ENCODE measurements around the gene C3orf62. TPM values are rescaled to one million over a fixed set of nuclear protein-coding genes. Genes with fewer than 3 reads are reported as not detected.

C3orf62 gene
- total RNA-seq, 2 donors from 2014 or later = 4.6 to 7.0 TPM

- Mint-ChIP-seq H3K4me3 (no peak overlapping the region), H3K27me3 (ENCODE audit: low read depth) (no peaks in the 10 kb centered on the region), H3K9me3 (no peaks in the 10 kb centered on the region), H3K36me3 (ENCODE audit: insufficient read depth in 2 of 2) (peaks cover 1 to 26% of the 10 kb centered on the region in 2 donors), H3K27ac (no peak overlapping the region), H3K4me1 (ENCODE audit: low read depth) (no peaks in the 10 kb centered on the region)
- ATAC-seq (replicated peaks in 1 of 2) = no peak
- DNase-seq = no peak
Observed at GRCh38 chr3:49294343-49294742, 17.3 kb upstream of the C3orf62 start.

- H3K36me3 Mint-ChIP-seq (ENCODE audit: insufficient read depth in 2 of 2) = peaks cover 13 to 40% of the 10 kb centered on the region in 2 donors
- H3K27me3 Mint-ChIP-seq (ENCODE audit: low read depth) = no peaks in the 10 kb centered on the region
- no peak overlapping the region for H3K27ac Mint-ChIP-seq
- H3K4me1 Mint-ChIP-seq (ENCODE audit: low read depth) = no peaks in the 10 kb centered on the region
- no peak overlapping the region for H3K4me3 Mint-ChIP-seq
- no peaks in the 10 kb centered on the region for H3K9me3 Mint-ChIP-seq
- DNase-seq (no peak), ATAC-seq (replicated peaks in 1 of 2) (no peak)
Observed at GRCh38 chr3:49283997-49284396, 7.0 kb upstream of the C3orf62 start.

- H3K4me3 Mint-ChIP-seq = no peak overlapping the region
Observed at GRCh38 chr3:49279376-49279775, 2.3 kb upstream of the C3orf62 start.

GRCh38 chr3:49278548-49278947 is 1.5 kb upstream of the C3orf62 start:
- DNase-seq = no peak
- peaks cover 33% of the 10 kb centered on the region for H3K4me1 Mint-ChIP-seq (ENCODE audit: low read depth)
- no peaks in the 10 kb centered on the region for H3K27me3 Mint-ChIP-seq (ENCODE audit: low read depth)
- H3K9me3 Mint-ChIP-seq = no peaks in the 10 kb centered on the region
- no peak for ATAC-seq (replicated peaks in 1 of 2)
- peak overlapping the region; percentile 90 for H3K27ac Mint-ChIP-seq
- peaks cover 4 to 9% of the 10 kb centered on the region in 2 donors for H3K36me3 Mint-ChIP-seq (ENCODE audit: insufficient read depth in 2 of 2)
- H3K4me3 Mint-ChIP-seq = peak overlapping the region in 1 of 2 donors; percentile 86

More at GRCh38 chr3:49279376-49279775, 2.3 kb upstream of the C3orf62 start:
- Mint-ChIP-seq H3K4me1 (ENCODE audit: low read depth) (peaks cover 33% of the 10 kb centered on the region), H3K9me3 (no peaks in the 10 kb centered on the region), H3K36me3 (ENCODE audit: insufficient read depth in 2 of 2) (peaks cover 6 to 15% of the 10 kb centered on the region in 2 donors), H3K27ac (no peak overlapping the region), H3K27me3 (ENCODE audit: low read depth) (no peaks in the 10 kb centered on the region)
- ATAC-seq (replicated peaks in 1 of 2) = no peak
- DNase-seq = no peak

- Mint-ChIP-seq H3K9me3 (no peaks in the 10 kb centered on the region), H3K27me3 (ENCODE audit: low read depth) (no peaks in the 10 kb centered on the region), H3K4me3 (peak overlapping the region; percentile 86 to 87), H3K4me1 (ENCODE audit: low read depth) (peaks cover 33% of the 10 kb centered on the region), H3K36me3 (ENCODE audit: insufficient read depth in 2 of 2) (peaks cover 6 to 7% of the 10 kb centered on the region in 2 donors), H3K27ac (peak overlapping the region; percentile 90)
- ATAC-seq (replicated peaks in 1 of 2) = no peak
- no peak for DNase-seq
Observed at GRCh38 chr3:49277383-49277775, 347 bp upstream of the C3orf62 start.

GRCh38 chr3:49273825-49274532 is 3.1 kb downstream of the C3orf62 start:
- Mint-ChIP-seq H3K4me1 (ENCODE audit: low read depth) (peaks cover 33% of the 10 kb centered on the region), H3K4me3 (no peak overlapping the region), H3K27ac (no peak overlapping the region), H3K36me3 (ENCODE audit: insufficient read depth in 2 of 2) (peaks cover 2% of the 10 kb centered on the region in 2 donors), H3K9me3 (no peaks in the 10 kb centered on the region), H3K27me3 (ENCODE audit: low read depth) (no peaks in the 10 kb centered on the region)
- ATAC-seq (replicated peaks in 1 of 2) (peak in 1 of 2 donors; percentile 17), DNase-seq (no peak)

GRCh38 chr3:49271047-49271446 is 6.0 kb downstream of the C3orf62 start:
- no peaks in the 10 kb centered on the region for H3K9me3 Mint-ChIP-seq
- no peak for ATAC-seq (replicated peaks in 1 of 2)
- H3K4me3 Mint-ChIP-seq = no peak overlapping the region
- H3K27me3 Mint-ChIP-seq (ENCODE audit: low read depth) = no peaks in the 10 kb centered on the region
- DNase-seq = no peak
- no peak overlapping the region for H3K27ac Mint-ChIP-seq
- peaks cover 2% of the 10 kb centered on the region in 2 donors for H3K36me3 Mint-ChIP-seq (ENCODE audit: insufficient read depth in 2 of 2)
- peaks cover 11% of the 10 kb centered on the region for H3K4me1 Mint-ChIP-seq (ENCODE audit: low read depth)

- H3K4me3 Mint-ChIP-seq = no peak overlapping the region
- no peaks in the 10 kb centered on the region for H3K27me3 Mint-ChIP-seq (ENCODE audit: low read depth)
- ATAC-seq (replicated peaks in 1 of 2) (no peak), DNase-seq (no peak)
- no peaks in the 10 kb centered on the region for H3K9me3 Mint-ChIP-seq
- H3K36me3 Mint-ChIP-seq (ENCODE audit: insufficient read depth in 2 of 2) = peaks cover 2% of the 10 kb centered on the region in 2 donors
- no peak overlapping the region for H3K27ac Mint-ChIP-seq
- H3K4me1 Mint-ChIP-seq (ENCODE audit: low read depth) = peaks cover 4% of the 10 kb centered on the region
Observed at GRCh38 chr3:49270156-49270500, 6.9 kb downstream of the C3orf62 start.

GRCh38 chr3:49269443-49270155 is 7.4 kb downstream of the C3orf62 start:
- Mint-ChIP-seq H3K4me3 (no peak overlapping the region), H3K27ac (no peak overlapping the region), H3K36me3 (ENCODE audit: insufficient read depth in 2 of 2) (peaks cover 2% of the 10 kb centered on the region in 2 donors), H3K9me3 (no peaks in the 10 kb centered on the region), H3K4me1 (ENCODE audit: low read depth) (no peaks in the 10 kb centered on the region), H3K27me3 (ENCODE audit: low read depth) (no peaks in the 10 kb centered on the region)
- no peak for DNase-seq
- peak in 1 of 2 donors; percentile 12 for ATAC-seq (replicated peaks in 1 of 2)

GRCh38 chr3:49266410-49267095 is 10.5 kb downstream of the C3orf62 start:
- no peak overlapping the region for H3K4me3 Mint-ChIP-seq
- peaks cover 3% of the 10 kb centered on the region for H3K4me1 Mint-ChIP-seq (ENCODE audit: low read depth)
- DNase-seq (no peak), ATAC-seq (replicated peaks in 1 of 2) (no peak)
- no peak overlapping the region for H3K27ac Mint-ChIP-seq
- H3K27me3 Mint-ChIP-seq (ENCODE audit: low read depth) = no peaks in the 10 kb centered on the region
- H3K9me3 Mint-ChIP-seq = no peaks in the 10 kb centered on the region
- H3K36me3 Mint-ChIP-seq (ENCODE audit: insufficient read depth in 2 of 2) = no peaks in the 10 kb centered on the region

- no peaks in the 10 kb centered on the region for H3K9me3 Mint-ChIP-seq
- no peaks in the 10 kb centered on the region for H3K36me3 Mint-ChIP-seq (ENCODE audit: insufficient read depth in 2 of 2)
- no peaks in the 10 kb centered on the region for H3K27me3 Mint-ChIP-seq (ENCODE audit: low read depth)
- peaks cover 10% of the 10 kb centered on the region for H3K4me1 Mint-ChIP-seq (ENCODE audit: low read depth)
- ATAC-seq (replicated peaks in 1 of 2) = no peak
- H3K4me3 Mint-ChIP-seq = no peak overlapping the region
- no peak for DNase-seq
- no peak overlapping the region for H3K27ac Mint-ChIP-seq
Observed at GRCh38 chr3:49265661-49266386, 11.2 kb downstream of the C3orf62 start.

GRCh38 chr3:49263159-49263889 is 13.7 kb downstream of the C3orf62 start:
- DNase-seq = no peak
- no peak overlapping the region for H3K4me3 Mint-ChIP-seq
- H3K36me3 Mint-ChIP-seq (ENCODE audit: insufficient read depth in 2 of 2) = no peaks in the 10 kb centered on the region
- H3K4me1 Mint-ChIP-seq (ENCODE audit: low read depth) = peaks cover 14% of the 10 kb centered on the region
- no peak for ATAC-seq (replicated peaks in 1 of 2)
- H3K27ac Mint-ChIP-seq = no peak overlapping the region
- no peaks in the 10 kb centered on the region for H3K27me3 Mint-ChIP-seq (ENCODE audit: low read depth)
- H3K9me3 Mint-ChIP-seq = no peaks in the 10 kb centered on the region
